ENCODE data around the gene CASP7.

DNA sequence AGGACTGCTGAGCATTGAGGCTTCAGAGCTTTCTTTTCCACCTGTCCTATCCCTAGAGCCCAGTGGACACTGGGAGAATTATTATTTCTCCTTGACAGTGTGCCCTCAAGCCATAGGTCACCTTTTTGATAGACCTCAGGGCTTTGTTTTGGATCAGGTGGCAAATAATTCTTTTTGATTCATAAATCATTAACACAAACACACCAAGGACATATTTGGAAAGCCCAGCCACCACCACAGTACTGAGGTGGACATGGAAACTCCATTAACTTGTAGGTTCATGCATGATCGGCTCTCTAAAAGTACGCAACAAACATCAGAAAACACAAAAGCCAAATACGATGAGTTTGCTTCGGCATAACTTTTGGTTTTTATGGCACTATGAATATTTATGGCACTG is 53.9 kb downstream of the CASP7 start:
- TF ChIP-seq, protein P1, sequence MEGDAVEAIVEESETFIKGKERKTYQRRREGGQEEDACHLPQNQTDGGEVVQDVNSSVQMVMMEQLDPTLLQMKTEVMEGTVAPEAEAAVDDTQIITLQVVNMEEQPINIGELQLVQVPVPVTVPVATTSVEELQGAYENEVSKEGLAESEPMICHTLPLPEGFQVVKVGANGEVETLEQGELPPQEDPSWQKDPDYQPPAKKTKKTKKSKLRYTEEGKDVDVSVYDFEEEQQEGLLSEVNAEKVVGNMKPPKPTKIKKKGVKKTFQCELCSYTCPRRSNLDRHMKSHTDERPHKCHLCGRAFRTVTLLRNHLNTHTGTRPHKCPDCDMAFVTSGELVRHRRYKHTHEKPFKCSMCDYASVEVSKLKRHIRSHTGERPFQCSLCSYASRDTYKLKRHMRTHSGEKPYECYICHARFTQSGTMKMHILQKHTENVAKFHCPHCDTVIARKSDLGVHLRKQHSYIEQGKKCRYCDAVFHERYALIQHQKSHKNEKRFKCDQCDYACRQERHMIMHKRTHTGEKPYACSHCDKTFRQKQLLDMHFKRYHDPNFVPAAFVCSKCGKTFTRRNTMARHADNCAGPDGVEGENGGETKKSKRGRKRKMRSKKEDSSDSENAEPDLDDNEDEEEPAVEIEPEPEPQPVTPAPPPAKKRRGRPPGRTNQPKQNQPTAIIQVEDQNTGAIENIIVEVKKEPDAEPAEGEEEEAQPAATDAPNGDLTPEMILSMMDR (conservative IDR thresholded peaks at IDR 0.05) = no peak
- no peak for TF ChIP-seq EZH2 (IDR thresholded peaks at IDR 0.05; ENCODE audit: low read depth)
